Lower lobe of right lung (tissue), 2 donors: ENCODE results near the gene VRK1. TPM values are rescaled to one million over a fixed set of nuclear protein-coding genes. Genes with fewer than 3 reads are reported as not detected.

Source experiments
- ATAC-seq, 2 donors: fragments of 200-7000 bp; cut with Tn5 transposase; one replicate each; pipeline ENCODE4 v1.9.1; 2020 to 2022; ENCODE audit warnings: mild to moderate bottlenecking in 2 of 2, moderate library complexity in 2 of 2
- DNase-seq: peaks from one replicate; pipeline ENCODE4 v3.0.0-alpha.2; 2020
- H3K27ac ChIP-seq: fragments of 200-600 bp; one replicate; pipeline ENCODE4 v1.8.0; 2022
- H3K27me3 ChIP-seq: fragments of 200-600 bp; one replicate; pipeline ENCODE4 v1.8.0; 2022; ENCODE audit warnings: low read depth
- H3K36me3 ChIP-seq: fragments of 200-600 bp; one replicate; pipeline ENCODE4 v1.8.0; 2022; ENCODE audit warnings: mild to moderate bottlenecking
- H3K4me1 ChIP-seq: fragments of 200-600 bp; one replicate; pipeline ENCODE4 v1.8.0; 2022
- H3K4me3 ChIP-seq: fragments of 200-600 bp; one replicate; pipeline ENCODE4 v1.8.0; 2022; ENCODE audit warnings: mild to moderate bottlenecking
- H3K9me3 ChIP-seq: fragments of 200-600 bp; one replicate; pipeline ENCODE4 v1.8.0; 2022
- CTCF ChIP-seq: fragments of 200-600 bp; IDR thresholded peaks from one replicate; pipeline ENCODE4 v1.8.0; 2022; ENCODE audit warnings: antibody characterized with exemption, mild to moderate bottlenecking
- intact Hi-C: fragments of 100-400 bp; cut with DNase I; formaldehyde crosslinking; loops from one replicate; pipeline ENCODE4 v1.11.0; 2022
- long read RNA-seq: library from polyadenylated mRNA; unstranded; transcript quantifications from one replicate; pipeline ENCODE4 v2.0.0, GENCODE V29; 2021
- total RNA-seq: library from RNA; stranded (reverse); fragmentation: NEBNext Ultra II Directional; extraction: Animal tissue kit (Norgen Biotek cat#: 25700); gene quantifications from one replicate; pipeline ENCODE4 v1.2.1, GENCODE V29; 2021
- donor health status: DM: no; HTN: yes; CAD: no; lungs with severe emphysema.

The VRK1 gene
- 9.5 TPM for total RNA-seq
- long read RNA-seq, transcript VRK1-201 (13 exons, 1,745 nt), result major isoform, 8 of 11 reads
- long read RNA-seq, partial matches to known transcripts, result 2 of 11 reads
- long read RNA-seq, other reads (novel, unspliced or antisense), result 1 of 11 reads

- peak; percentile 97 for DNase-seq
- Histone ChIP-seq H3K27ac (peak within 1 kb of the TSS; percentile 51), H3K27me3 (no peaks in the 10 kb centered on the region), H3K4me3 (peak within 1 kb of the TSS; percentile 89), H3K4me1 (peaks cover 17% of the 10 kb centered on the region), H3K9me3 (no peaks in the 10 kb centered on the region), H3K36me3 (no peaks in the 10 kb centered on the region)
- intact Hi-C loops, result no loop called here
- ATAC-seq, result peak; percentile 100
- no peak for TF ChIP-seq CTCF
These were observed at the start of gene VRK1 for GRCh38 chr14:96796851-96797581. TSS of gene VRK1 (plus strand) at chr14:96797382. CDS start at chr14:96833472, 36,090 bp downstream.

GRCh38 chr14:96747608-96748007 is 49.6 kb upstream of the VRK1 start:
- ATAC-seq (no peak), DNase-seq (no peak)
- no peak overlapping the region for H3K4me3 ChIP-seq
- H3K27me3 ChIP-seq, result peaks cover 40% of the 10 kb centered on the region
- no peak for TF ChIP-seq CTCF
- intact Hi-C loops, result no loop called here
- H3K27ac ChIP-seq, result no peak overlapping the region
- no peaks in the 10 kb centered on the region for H3K9me3 ChIP-seq
- H3K36me3 ChIP-seq, result no peaks in the 10 kb centered on the region
- no peaks in the 10 kb centered on the region for H3K4me1 ChIP-seq

GRCh38 chr14:96748362-96748761 is 48.8 kb upstream of the VRK1 start:
- no peak for ATAC-seq
- no peak for TF ChIP-seq CTCF
- H3K4me1 ChIP-seq, result no peaks in the 10 kb centered on the region
- H3K9me3 ChIP-seq, result no peaks in the 10 kb centered on the region
- no peaks in the 10 kb centered on the region for H3K36me3 ChIP-seq
- DNase-seq, result no peak
- H3K27ac ChIP-seq, result no peak overlapping the region
- intact Hi-C loops, result no loop called here
- H3K27me3 ChIP-seq, result peaks cover 37% of the 10 kb centered on the region
- no peak overlapping the region for H3K4me3 ChIP-seq

- H3K9me3 ChIP-seq, result no peaks in the 10 kb centered on the region
- no peaks in the 10 kb centered on the region for H3K36me3 ChIP-seq
- no peaks in the 10 kb centered on the region for H3K4me1 ChIP-seq
- ATAC-seq (no peak), DNase-seq (no peak)
- H3K27me3 ChIP-seq, result peaks cover 16% of the 10 kb centered on the region
- H3K4me3 ChIP-seq, result no peak overlapping the region
- intact Hi-C loops, result no loop called here
- no peak overlapping the region for H3K27ac ChIP-seq
- no peak for TF ChIP-seq CTCF
These were observed 45.7 kb upstream of the VRK1 start for GRCh38 chr14:96751505-96751904.

GRCh38 chr14:96752125-96752524 is 45.1 kb upstream of the VRK1 start:
- Histone ChIP-seq H3K9me3 (no peaks in the 10 kb centered on the region), H3K27ac (no peak overlapping the region), H3K4me3 (no peak overlapping the region), H3K4me1 (no peaks in the 10 kb centered on the region), H3K27me3 (peaks cover 16% of the 10 kb centered on the region), H3K36me3 (no peaks in the 10 kb centered on the region)
- TF ChIP-seq CTCF, result no peak
- DNase-seq (no peak), ATAC-seq (no peak)
- intact Hi-C loops, result no loop called here
